Colonic mucosa (tissue), 4 donors: ENCODE measurements around the gene CFAP58. TPM values are rescaled to one million over a fixed set of nuclear protein-coding genes. Genes with fewer than 3 reads are reported as not detected.

ENCODE experiments used
- DNase-seq: peaks from one replicate; pipeline ENCODE4 v3.0.0-alpha.2; 2020
- H3K27ac ChIP-seq: fragments of 200-600 bp; one replicate; pipeline ENCODE4 v1.8.0; 2021
- H3K27me3 ChIP-seq: fragments of 200-600 bp; one replicate; pipeline ENCODE4 v1.8.0; 2021
- H3K36me3 ChIP-seq: fragments of 200-600 bp; one replicate; pipeline ENCODE4 v1.8.0; 2021
- H3K4me1 ChIP-seq: fragments of 200-600 bp; one replicate; pipeline ENCODE4 v1.8.0; 2021; ENCODE audit warnings: mild to moderate bottlenecking
- H3K4me3 ChIP-seq: fragments of 200-600 bp; one replicate; pipeline ENCODE4 v1.8.0; 2021
- H3K9ac ChIP-seq, 2 donors: one replicate each; pipeline ENCODE4 v1.7.0; 2013; ENCODE audit warnings: control low read depth in 2 of 2, low read depth in 2 of 2, low read length in 2 of 2
- H3K9me3 ChIP-seq: fragments of 200-600 bp; one replicate; pipeline ENCODE4 v1.8.0; 2021
- CTCF ChIP-seq: fragments of 200-600 bp; IDR thresholded peaks from one replicate; pipeline ENCODE4 v1.8.0; 2022; ENCODE audit warnings: antibody characterized with exemption, mild to moderate bottlenecking
- intact Hi-C: fragments of 100-400 bp; cut with DNase I; formaldehyde crosslinking; loops from one replicate; pipeline ENCODE4 v1.14.1; 2022
- total RNA-seq, 2 donors: library from RNA; stranded (reverse); fragmentation: NEBNext Ultra II Directional in 1 of 2; extraction: Animal tissue kit (Norgen Biotek cat#: 25700) in 1 of 2; gene quantifications; one replicate each; pipeline ENCODE4 v1.2.1, GENCODE V29; 2021
- donor health status: healthy.
- donor health status: DM: no; HTN: no; CAD: no.
- donor health status: DM: no; HTN: no; CAD: no.

CFAP58 gene
- total RNA-seq, 2 donors from 2014 or later = 0.11 TPM; not detected in 1

GRCh38 chr10:104391969-104392296, 38.3 kb downstream of the CFAP58 start:
- Histone ChIP-seq H3K27me3 (no peaks in the 10 kb centered on the region), H3K36me3 (no peaks in the 10 kb centered on the region), H3K4me3 (no peak overlapping the region), H3K27ac (no peak overlapping the region), H3K9me3 (no peaks in the 10 kb centered on the region), H3K9ac (no peak overlapping the region), H3K4me1 (no peaks in the 10 kb centered on the region)
- TF ChIP-seq CTCF = no peak
- intact Hi-C loops = no loop called here
- no peak for DNase-seq

- no peak for TF ChIP-seq CTCF
- Histone ChIP-seq H3K4me1 (no peaks in the 10 kb centered on the region), H3K4me3 (no peak overlapping the region), H3K36me3 (no peaks in the 10 kb centered on the region), H3K27ac (no peak overlapping the region), H3K9ac (no peak overlapping the region), H3K9me3 (no peaks in the 10 kb centered on the region), H3K27me3 (no peaks in the 10 kb centered on the region)
- intact Hi-C loops = no loop called here
- DNase-seq = no peak
Observed at GRCh38 chr10:104393387-104393786, 39.8 kb downstream of the CFAP58 start.

- intact Hi-C loops = no loop called here
- TF ChIP-seq CTCF = no peak
- no peak overlapping the region for H3K4me3 ChIP-seq
- no peak overlapping the region for H3K27ac ChIP-seq
- H3K9ac ChIP-seq = no peak overlapping the region
- no peaks in the 10 kb centered on the region for H3K27me3 ChIP-seq
- no peak for DNase-seq
- H3K36me3 ChIP-seq = no peaks in the 10 kb centered on the region
- H3K4me1 ChIP-seq = no peaks in the 10 kb centered on the region
- no peaks in the 10 kb centered on the region for H3K9me3 ChIP-seq
Observed at GRCh38 chr10:104396581-104396980, 42.9 kb downstream of the CFAP58 start.

GRCh38 chr10:104403636-104404035, 50.0 kb downstream of the CFAP58 start:
- TF ChIP-seq CTCF = no peak
- DNase-seq = no peak
- Histone ChIP-seq H3K4me3 (no peak overlapping the region), H3K9ac (no peak overlapping the region), H3K9me3 (no peaks in the 10 kb centered on the region), H3K36me3 (no peaks in the 10 kb centered on the region), H3K4me1 (no peaks in the 10 kb centered on the region), H3K27ac (no peak overlapping the region), H3K27me3 (no peaks in the 10 kb centered on the region)
- intact Hi-C loops = no loop called here

- H3K4me3 ChIP-seq = no peak overlapping the region
- TF ChIP-seq CTCF = no peak
- DNase-seq = no peak
- no peaks in the 10 kb centered on the region for H3K9me3 ChIP-seq
- H3K27me3 ChIP-seq = no peaks in the 10 kb centered on the region
- intact Hi-C loops = no loop called here
- H3K36me3 ChIP-seq = no peaks in the 10 kb centered on the region
- H3K9ac ChIP-seq = no peak overlapping the region
- H3K27ac ChIP-seq = no peak overlapping the region
- no peaks in the 10 kb centered on the region for H3K4me1 ChIP-seq
Observed at GRCh38 chr10:104406715-104407650, 53.4 kb downstream of the CFAP58 start.
